ENCODE results near the gene RMDN2.
"Not testable (repeated sequence)": the region's sequence is repeated elsewhere in the genome, so short reads cannot be mapped to it uniquely, and the experiment has no call there.

RMDN2 gene

GRCh38 chr2:38013158-38013752 lies 88.2 kb downstream of the RMDN2 start:
- Histone ChIP-seq H3K27ac (ENCODE audit: low read depth in 2 of 2, low read length in 2 of 2) (no peak overlapping the region), H3K4me3 (ENCODE audit: low read length in 2 of 2) (no peak overlapping the region), H3K9me3 (ENCODE audit: control insufficient read depth in 2 of 2, low read length in 2 of 2) (no peaks in the 10 kb centered on the region), H3K9ac (ENCODE audit: low read depth in 1 of 2, low read length in 2 of 2) (no peak overlapping the region), H3K27me3 (ENCODE audit: control insufficient read depth in 2 of 2, insufficient read depth in 2 of 2, low read length in 2 of 2) (no peaks in the 10 kb centered on the region), H3K4me1 (ENCODE audit: control insufficient read depth in 2 of 2, insufficient read depth in 2 of 2, low read length in 2 of 2) (no peaks in the 10 kb centered on the region), H3K36me3 (ENCODE audit: control insufficient read depth in 2 of 2, insufficient read depth in 2 of 2, low read length in 2 of 2) (peaks cover 0 to 6% of the 10 kb centered on the region in 2 donors)

- Histone ChIP-seq H3K27ac (ENCODE audit: low read depth in 2 of 2, low read length in 2 of 2) (no peak overlapping the region), H3K27me3 (ENCODE audit: control insufficient read depth in 2 of 2, insufficient read depth in 2 of 2, low read length in 2 of 2) (no peaks in the 10 kb centered on the region), H3K9ac (ENCODE audit: low read depth in 1 of 2, low read length in 2 of 2) (no peak overlapping the region), H3K36me3 (ENCODE audit: control insufficient read depth in 2 of 2, insufficient read depth in 2 of 2, low read length in 2 of 2) (peaks cover 0 to 6% of the 10 kb centered on the region in 2 donors), H3K4me1 (ENCODE audit: control insufficient read depth in 2 of 2, insufficient read depth in 2 of 2, low read length in 2 of 2) (no peaks in the 10 kb centered on the region), H3K9me3 (ENCODE audit: control insufficient read depth in 2 of 2, low read length in 2 of 2) (no peaks in the 10 kb centered on the region), H3K4me3 (ENCODE audit: low read length in 2 of 2) (no peak overlapping the region)
Measured at GRCh38 chr2:38016219-38016618, 91.1 kb downstream of the RMDN2 start.

- H3K27me3 ChIP-seq (ENCODE audit: control insufficient read depth in 2 of 2, insufficient read depth in 2 of 2, low read length in 2 of 2): no peaks in the 10 kb centered on the region
- H3K4me3 ChIP-seq (ENCODE audit: low read length in 2 of 2): no peak overlapping the region
- H3K27ac ChIP-seq (ENCODE audit: low read depth in 2 of 2, low read length in 2 of 2): no peak overlapping the region
- H3K36me3 ChIP-seq (ENCODE audit: control insufficient read depth in 2 of 2, insufficient read depth in 2 of 2, low read length in 2 of 2): no peaks in the 10 kb centered on the region
- no peak overlapping the region for H3K9ac ChIP-seq (ENCODE audit: low read depth in 1 of 2, low read length in 2 of 2)
- H3K4me1 ChIP-seq (ENCODE audit: control insufficient read depth in 2 of 2, insufficient read depth in 2 of 2, low read length in 2 of 2): no peaks in the 10 kb centered on the region
- no peaks in the 10 kb centered on the region for H3K9me3 ChIP-seq (ENCODE audit: control insufficient read depth in 2 of 2, low read length in 2 of 2)
Measured at GRCh38 chr2:38017836-38018235, 92.7 kb downstream of the RMDN2 start.

GRCh38 chr2:38020359-38021069 lies 95.4 kb downstream of the RMDN2 start:
- not testable (repeated sequence) for H3K4me3 ChIP-seq (ENCODE audit: low read length in 2 of 2); H3K27me3 ChIP-seq (ENCODE audit: control insufficient read depth in 2 of 2, insufficient read depth in 2 of 2, low read length in 2 of 2); H3K9ac ChIP-seq (ENCODE audit: low read depth in 1 of 2, low read length in 2 of 2); H3K36me3 ChIP-seq (ENCODE audit: control insufficient read depth in 2 of 2, insufficient read depth in 2 of 2, low read length in 2 of 2); H3K9me3 ChIP-seq (ENCODE audit: control insufficient read depth in 2 of 2, low read length in 2 of 2); H3K27ac ChIP-seq (ENCODE audit: low read depth in 2 of 2, low read length in 2 of 2); H3K4me1 ChIP-seq (ENCODE audit: control insufficient read depth in 2 of 2, insufficient read depth in 2 of 2, low read length in 2 of 2)

- Histone ChIP-seq H3K4me3 (ENCODE audit: low read length in 2 of 2) (no peak overlapping the region), H3K27me3 (ENCODE audit: control insufficient read depth in 2 of 2, insufficient read depth in 2 of 2, low read length in 2 of 2) (no peaks in the 10 kb centered on the region), H3K9me3 (ENCODE audit: control insufficient read depth in 2 of 2, low read length in 2 of 2) (no peaks in the 10 kb centered on the region), H3K4me1 (ENCODE audit: control insufficient read depth in 2 of 2, insufficient read depth in 2 of 2, low read length in 2 of 2) (no peaks in the 10 kb centered on the region), H3K27ac (ENCODE audit: low read depth in 2 of 2, low read length in 2 of 2) (no peak overlapping the region), H3K9ac (ENCODE audit: low read depth in 1 of 2, low read length in 2 of 2) (no peak overlapping the region), H3K36me3 (ENCODE audit: control insufficient read depth in 2 of 2, insufficient read depth in 2 of 2, low read length in 2 of 2) (no peaks in the 10 kb centered on the region)
Measured at GRCh38 chr2:38021589-38021988, 96.5 kb downstream of the RMDN2 start.

- H3K9ac ChIP-seq (ENCODE audit: low read depth in 1 of 2, low read length in 2 of 2): no peak overlapping the region
- H3K27me3 ChIP-seq (ENCODE audit: control insufficient read depth in 2 of 2, insufficient read depth in 2 of 2, low read length in 2 of 2): no peaks in the 10 kb centered on the region
- H3K36me3 ChIP-seq (ENCODE audit: control insufficient read depth in 2 of 2, insufficient read depth in 2 of 2, low read length in 2 of 2): no peaks in the 10 kb centered on the region
- no peaks in the 10 kb centered on the region for H3K4me1 ChIP-seq (ENCODE audit: control insufficient read depth in 2 of 2, insufficient read depth in 2 of 2, low read length in 2 of 2)
- no peak overlapping the region for H3K4me3 ChIP-seq (ENCODE audit: low read length in 2 of 2)
- H3K9me3 ChIP-seq (ENCODE audit: control insufficient read depth in 2 of 2, low read length in 2 of 2): no peaks in the 10 kb centered on the region
- no peak overlapping the region for H3K27ac ChIP-seq (ENCODE audit: low read depth in 2 of 2, low read length in 2 of 2)
Measured at GRCh38 chr2:38026846-38027245, 101.8 kb downstream of the RMDN2 start.

GRCh38 chr2:38028829-38029228 lies 103.7 kb downstream of the RMDN2 start:
- Histone ChIP-seq H3K4me1 (ENCODE audit: control insufficient read depth in 2 of 2, insufficient read depth in 2 of 2, low read length in 2 of 2) (no peaks in the 10 kb centered on the region), H3K36me3 (ENCODE audit: control insufficient read depth in 2 of 2, insufficient read depth in 2 of 2, low read length in 2 of 2) (no peaks in the 10 kb centered on the region), H3K9me3 (ENCODE audit: control insufficient read depth in 2 of 2, low read length in 2 of 2) (no peaks in the 10 kb centered on the region), H3K9ac (ENCODE audit: low read depth in 1 of 2, low read length in 2 of 2) (no peak overlapping the region), H3K27ac (ENCODE audit: low read depth in 2 of 2, low read length in 2 of 2) (no peak overlapping the region), H3K27me3 (ENCODE audit: control insufficient read depth in 2 of 2, insufficient read depth in 2 of 2, low read length in 2 of 2) (no peaks in the 10 kb centered on the region), H3K4me3 (ENCODE audit: low read length in 2 of 2) (no peak overlapping the region)

- Histone ChIP-seq H3K9me3 (ENCODE audit: control insufficient read depth in 2 of 2, low read length in 2 of 2) (no peaks in the 10 kb centered on the region), H3K36me3 (ENCODE audit: control insufficient read depth in 2 of 2, insufficient read depth in 2 of 2, low read length in 2 of 2) (no peaks in the 10 kb centered on the region), H3K4me1 (ENCODE audit: control insufficient read depth in 2 of 2, insufficient read depth in 2 of 2, low read length in 2 of 2) (no peaks in the 10 kb centered on the region), H3K27ac (ENCODE audit: low read depth in 2 of 2, low read length in 2 of 2) (no peak overlapping the region), H3K27me3 (ENCODE audit: control insufficient read depth in 2 of 2, insufficient read depth in 2 of 2, low read length in 2 of 2) (no peaks in the 10 kb centered on the region), H3K9ac (ENCODE audit: low read depth in 1 of 2, low read length in 2 of 2) (no peak overlapping the region), H3K4me3 (ENCODE audit: low read length in 2 of 2) (no peak overlapping the region)
Measured at GRCh38 chr2:38029512-38029911, 104.4 kb downstream of the RMDN2 start.

GRCh38 chr2:38030635-38031355 lies 105.7 kb downstream of the RMDN2 start:
- no peaks in the 10 kb centered on the region for H3K9me3 ChIP-seq (ENCODE audit: control insufficient read depth in 2 of 2, low read length in 2 of 2)
- H3K9ac ChIP-seq (ENCODE audit: low read depth in 1 of 2, low read length in 2 of 2): no peak overlapping the region
- H3K36me3 ChIP-seq (ENCODE audit: control insufficient read depth in 2 of 2, insufficient read depth in 2 of 2, low read length in 2 of 2): no peaks in the 10 kb centered on the region
- H3K4me3 ChIP-seq (ENCODE audit: low read length in 2 of 2): no peak overlapping the region
- H3K27ac ChIP-seq (ENCODE audit: low read depth in 2 of 2, low read length in 2 of 2): no peak overlapping the region
- no peaks in the 10 kb centered on the region for H3K27me3 ChIP-seq (ENCODE audit: control insufficient read depth in 2 of 2, insufficient read depth in 2 of 2, low read length in 2 of 2)
- H3K4me1 ChIP-seq (ENCODE audit: control insufficient read depth in 2 of 2, insufficient read depth in 2 of 2, low read length in 2 of 2): no peaks in the 10 kb centered on the region

GRCh38 chr2:38032946-38033345 lies 107.9 kb downstream of the RMDN2 start:
- Histone ChIP-seq H3K9ac (ENCODE audit: low read depth in 1 of 2, low read length in 2 of 2) (no peak overlapping the region), H3K27me3 (ENCODE audit: control insufficient read depth in 2 of 2, insufficient read depth in 2 of 2, low read length in 2 of 2) (peaks cover 0 to 3% of the 10 kb centered on the region in 2 donors), H3K27ac (ENCODE audit: low read depth in 2 of 2, low read length in 2 of 2) (no peak overlapping the region), H3K36me3 (ENCODE audit: control insufficient read depth in 2 of 2, insufficient read depth in 2 of 2, low read length in 2 of 2) (no peaks in the 10 kb centered on the region), H3K4me1 (ENCODE audit: control insufficient read depth in 2 of 2, insufficient read depth in 2 of 2, low read length in 2 of 2) (no peaks in the 10 kb centered on the region), H3K4me3 (ENCODE audit: low read length in 2 of 2) (no peak overlapping the region), H3K9me3 (ENCODE audit: control insufficient read depth in 2 of 2, low read length in 2 of 2) (no peaks in the 10 kb centered on the region)

Data from mucosa of rectum (tissue), 2 donors.